H1 (cell line): Measurements from ENCODE around the gene PDZK1IP1.

Source experiments
- EP300 ChIP-seq, 2 experiments: IDR thresholded peaks; 1 replicate in 1 of 2; 2 replicates in 1 of 2; pipeline ENCODE4 v1.6.1; 2011 to 2012; ENCODE audit warnings: low read depth in 2 of 2, low read length in 2 of 2, mild to moderate bottlenecking in 2 of 2, borderline replicate concordance in 1 of 2, inconsistent platforms in 1 of 2, moderate library complexity in 1 of 2
- EZH2 ChIP-seq: fragments of 200-600 bp; sonication (generic); IDR thresholded peaks from 2 replicates; pipeline ENCODE4 v1.7.1; 2012; ENCODE audit warnings: low read depth, mild to moderate bottlenecking, moderate library complexity, low read length, inconsistent platforms; ENCODE audit not compliant: severe bottlenecking
- GABPA ChIP-seq: IDR thresholded peaks from 2 replicates; pipeline ENCODE4 v1.6.1; 2011; ENCODE audit warnings: mild to moderate bottlenecking, low read length, moderate library complexity, borderline replicate concordance; ENCODE audit not compliant: insufficient read depth
- GTF2F1 ChIP-seq: IDR thresholded peaks from 2 replicates; pipeline ENCODE4 v1.6.1; 2012; ENCODE audit warnings: low read depth, low read length, improper control_type of control experiment, borderline replicate concordance
- JUND ChIP-seq: IDR thresholded peaks from 2 replicates; pipeline ENCODE4 v1.6.1; 2011; ENCODE audit warnings: mild to moderate bottlenecking, improper control_type of control experiment, low read length
- PHF8 ChIP-seq: fragments of 200-600 bp; sonication (generic); conservative IDR thresholded peaks from 2 replicates; pipeline ENCODE4 v1.7.1; 2012; ENCODE audit warnings: low read depth, mild to moderate bottlenecking, inconsistent platforms, low read length, moderate library complexity
- POLR2A ChIP-seq, 2 experiments: IDR thresholded peaks; 1 replicate in 1 of 2; 2 replicates in 1 of 2; pipeline ENCODE4 v1.6.1; 2011; ENCODE audit warnings: low read depth in 2 of 2, low read length in 2 of 2, mild to moderate bottlenecking in 2 of 2; ENCODE audit errors: control extremely low read depth in 1 of 2
- POLR2AphosphoS5 ChIP-seq: IDR thresholded peaks from 2 replicates; pipeline ENCODE4 v1.6.1; 2011; ENCODE audit warnings: low read depth, low read length
- TAF1 ChIP-seq: IDR thresholded peaks from 2 replicates; pipeline ENCODE4 v1.6.1; 2011; ENCODE audit warnings: mild to moderate bottlenecking, low read depth, low read length
- USF2 ChIP-seq: IDR thresholded peaks from 2 replicates; pipeline ENCODE4 v1.6.1; 2011; ENCODE audit warnings: low read length, improper control_type of control experiment
- YY1 ChIP-seq: IDR thresholded peaks from 2 replicates; pipeline ENCODE4 v1.6.1; 2011; ENCODE audit warnings: low read depth, mild to moderate bottlenecking, low read length
- TF ChIP-seq, protein P1 (sequence below), 3 experiments: IDR thresholded peaks; 1 replicate in 2 of 3; 2 replicates in 1 of 3; pipeline versions ENCODE4 v1.5.1 to v1.6.1; 2011; ENCODE audit warnings: low read length in 3 of 3, mild to moderate bottlenecking in 3 of 3, inconsistent platforms in 2 of 3, low read depth in 1 of 3, moderate library complexity in 1 of 3; ENCODE audit not compliant: insufficient read depth in 1 of 3; ENCODE audit errors: control extremely low read depth in 1 of 3

DNA sequence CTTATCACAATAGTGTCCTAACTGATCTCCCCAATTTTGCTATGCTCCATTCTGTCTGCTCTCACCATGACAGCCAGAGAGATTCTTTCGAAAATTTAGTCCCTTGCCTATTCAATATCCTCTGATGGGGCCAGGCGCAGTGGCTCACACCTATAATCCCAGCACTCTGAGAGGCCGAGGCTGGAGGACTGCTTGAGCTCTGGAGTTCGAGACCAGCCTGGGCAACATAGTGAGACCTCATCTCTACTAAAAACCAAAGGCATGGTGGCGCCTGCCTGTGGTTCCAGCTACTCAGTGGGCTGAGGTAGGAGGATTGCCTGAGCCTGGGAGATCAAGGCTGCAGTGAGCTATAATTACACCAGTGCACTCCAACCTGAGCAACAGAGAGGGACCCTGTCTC lies 16.1 kb upstream of the PDZK1IP1 start:
- TF ChIP-seq TAF1 (no peak), EP300 (IDR thresholded peaks at IDR 0.05; ENCODE audit: borderline replicate concordance in 1 of 2, low read depth in 2 of 2, low read length in 2 of 2) (no peak), POLR2A (IDR thresholded peaks at IDR 0.05; ENCODE audit: control extremely low read depth in 1 of 2, low read depth in 2 of 2, low read length in 2 of 2) (no peak), PHF8 (no peak), YY1 (no peak), GTF2F1 (no peak), JUND (no peak), GABPA (no peak), EZH2 (no peak), POLR2AphosphoS5 (no peak), USF2 (no peak)
- TF ChIP-seq, protein P1, sequence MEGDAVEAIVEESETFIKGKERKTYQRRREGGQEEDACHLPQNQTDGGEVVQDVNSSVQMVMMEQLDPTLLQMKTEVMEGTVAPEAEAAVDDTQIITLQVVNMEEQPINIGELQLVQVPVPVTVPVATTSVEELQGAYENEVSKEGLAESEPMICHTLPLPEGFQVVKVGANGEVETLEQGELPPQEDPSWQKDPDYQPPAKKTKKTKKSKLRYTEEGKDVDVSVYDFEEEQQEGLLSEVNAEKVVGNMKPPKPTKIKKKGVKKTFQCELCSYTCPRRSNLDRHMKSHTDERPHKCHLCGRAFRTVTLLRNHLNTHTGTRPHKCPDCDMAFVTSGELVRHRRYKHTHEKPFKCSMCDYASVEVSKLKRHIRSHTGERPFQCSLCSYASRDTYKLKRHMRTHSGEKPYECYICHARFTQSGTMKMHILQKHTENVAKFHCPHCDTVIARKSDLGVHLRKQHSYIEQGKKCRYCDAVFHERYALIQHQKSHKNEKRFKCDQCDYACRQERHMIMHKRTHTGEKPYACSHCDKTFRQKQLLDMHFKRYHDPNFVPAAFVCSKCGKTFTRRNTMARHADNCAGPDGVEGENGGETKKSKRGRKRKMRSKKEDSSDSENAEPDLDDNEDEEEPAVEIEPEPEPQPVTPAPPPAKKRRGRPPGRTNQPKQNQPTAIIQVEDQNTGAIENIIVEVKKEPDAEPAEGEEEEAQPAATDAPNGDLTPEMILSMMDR (IDR thresholded peaks at IDR 0.05; ENCODE audit: control extremely low read depth in 1 of 3, insufficient read depth in 1 of 3, low read depth in 1 of 3, low read length in 3 of 3), result no peak
